ENCODE results near the gene PLEKHB1.

Gene PLEKHB1

GRCh38 chr11:73693899-73694525, 47.6 kb downstream of the PLEKHB1 start:
- DNase-seq, result no peak

- DNase-seq, result no peak
Measured at GRCh38 chr11:73705053-73705452, 58.7 kb downstream of the PLEKHB1 start.

- no peak for DNase-seq
Measured at GRCh38 chr11:73710964-73711363, 64.6 kb downstream of the PLEKHB1 start.
